HFF-Myc (cell line): Measurements from ENCODE around the gene CAPN3.

Source experiments
- DNase-seq: peaks from one replicate; pipeline ENCODE4 v3.0.0-alpha.2; 2011; ENCODE audit warnings: low read depth; ENCODE audit errors: extremely low read depth
- H3K4me3 ChIP-seq: replicated peaks from 2 replicates; pipeline ENCODE4 v1.5.1; 2011; ENCODE audit warnings: low read depth, mild to moderate bottlenecking, control low read depth, low read length
- TF ChIP-seq, protein P1 (sequence below): IDR thresholded peaks from 2 replicates; pipeline ENCODE4 v1.5.1; 2012; ENCODE audit warnings: mild to moderate bottlenecking, low read depth, low read length, control low read depth; ENCODE audit errors: missing control alignments

CAPN3 gene

DNA sequence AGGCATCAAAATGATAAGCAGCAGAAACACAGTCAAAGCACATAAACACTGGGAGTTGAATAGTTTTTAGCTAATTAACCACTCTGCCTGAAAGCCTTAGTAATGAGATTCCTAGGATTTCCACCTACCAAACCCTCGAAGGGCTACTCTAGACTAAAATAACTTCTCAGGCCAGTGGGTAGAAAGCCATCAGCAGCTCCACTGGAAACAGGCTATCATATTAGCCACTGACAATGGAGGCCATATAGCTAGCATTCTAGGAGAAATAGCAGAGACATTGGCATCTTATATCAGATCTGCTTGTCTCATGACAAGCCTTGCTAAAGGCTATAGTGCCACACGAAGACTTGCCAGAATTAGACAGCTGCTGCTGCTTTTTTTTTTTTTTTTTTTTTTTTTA is 4.5 kb upstream of the CAPN3 start:
- no peak for DNase-seq
- no peak overlapping the region for H3K4me3 ChIP-seq
- TF ChIP-seq, protein P1, sequence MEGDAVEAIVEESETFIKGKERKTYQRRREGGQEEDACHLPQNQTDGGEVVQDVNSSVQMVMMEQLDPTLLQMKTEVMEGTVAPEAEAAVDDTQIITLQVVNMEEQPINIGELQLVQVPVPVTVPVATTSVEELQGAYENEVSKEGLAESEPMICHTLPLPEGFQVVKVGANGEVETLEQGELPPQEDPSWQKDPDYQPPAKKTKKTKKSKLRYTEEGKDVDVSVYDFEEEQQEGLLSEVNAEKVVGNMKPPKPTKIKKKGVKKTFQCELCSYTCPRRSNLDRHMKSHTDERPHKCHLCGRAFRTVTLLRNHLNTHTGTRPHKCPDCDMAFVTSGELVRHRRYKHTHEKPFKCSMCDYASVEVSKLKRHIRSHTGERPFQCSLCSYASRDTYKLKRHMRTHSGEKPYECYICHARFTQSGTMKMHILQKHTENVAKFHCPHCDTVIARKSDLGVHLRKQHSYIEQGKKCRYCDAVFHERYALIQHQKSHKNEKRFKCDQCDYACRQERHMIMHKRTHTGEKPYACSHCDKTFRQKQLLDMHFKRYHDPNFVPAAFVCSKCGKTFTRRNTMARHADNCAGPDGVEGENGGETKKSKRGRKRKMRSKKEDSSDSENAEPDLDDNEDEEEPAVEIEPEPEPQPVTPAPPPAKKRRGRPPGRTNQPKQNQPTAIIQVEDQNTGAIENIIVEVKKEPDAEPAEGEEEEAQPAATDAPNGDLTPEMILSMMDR, result no peak

DNA sequence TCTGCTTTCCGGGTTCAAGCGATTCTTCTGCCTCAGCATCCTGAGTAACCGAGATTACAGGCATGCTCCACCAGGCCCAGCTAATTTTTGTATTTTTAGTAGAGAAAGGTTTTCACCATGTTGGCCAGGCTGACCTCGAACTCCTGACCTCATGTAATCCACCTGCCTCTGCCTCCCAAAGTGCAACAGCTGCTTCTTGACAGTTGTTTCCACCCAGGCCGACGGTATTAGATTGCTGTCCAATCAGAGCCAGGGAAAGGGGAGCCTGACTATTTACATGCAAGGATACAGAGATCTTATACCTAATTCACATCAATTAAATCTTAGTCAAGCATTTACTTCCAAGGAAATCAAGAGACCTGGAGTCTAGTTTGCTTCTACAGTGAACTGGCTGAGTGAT is 4.0 kb upstream of the CAPN3 start:
- H3K4me3 ChIP-seq, result no peak overlapping the region
- DNase-seq, result no peak
- TF ChIP-seq, protein P1, result no peak

DNA sequence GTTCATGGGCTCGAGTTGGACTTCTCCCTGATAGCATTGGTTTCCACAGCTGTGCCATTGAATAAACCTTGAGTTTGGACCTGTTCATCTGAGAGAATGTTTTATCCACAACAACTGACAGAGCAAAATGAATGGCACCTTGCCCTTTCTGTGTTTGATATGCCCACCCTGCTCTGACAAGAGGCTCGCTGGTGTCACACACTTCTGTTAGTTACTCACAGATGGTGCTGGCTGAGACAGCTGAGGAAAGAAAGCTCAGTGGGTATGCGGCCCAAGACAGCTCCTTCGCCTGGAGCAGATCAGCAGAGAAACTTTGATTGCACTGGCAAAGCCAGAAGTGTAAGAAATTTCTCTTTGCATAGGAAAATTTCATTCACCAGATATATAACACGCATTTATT is 2.5 kb upstream of the CAPN3 start:
- H3K4me3 ChIP-seq, result no peak overlapping the region
- no peak for DNase-seq
- TF ChIP-seq, protein P1, result no peak

DNA sequence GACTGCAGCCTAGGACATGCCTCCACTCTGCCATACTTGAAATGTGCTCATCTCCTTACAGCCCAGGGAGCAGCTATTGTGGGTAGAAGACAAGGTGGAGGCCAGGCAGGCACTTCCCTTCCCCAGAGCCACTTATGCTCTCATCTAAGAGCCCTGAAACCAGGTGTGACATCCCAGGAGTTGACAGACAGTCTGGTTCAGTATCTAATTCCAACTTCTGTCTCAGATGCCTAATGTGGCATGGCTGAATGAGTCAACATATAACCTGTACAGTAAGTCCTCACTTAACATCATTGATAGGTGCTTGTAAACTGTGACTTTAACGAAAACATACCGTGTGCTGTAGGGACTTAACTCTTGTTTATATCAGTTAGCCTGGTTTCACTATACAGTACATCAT is 1.2 kb upstream of the CAPN3 start:
- no peak overlapping the region for H3K4me3 ChIP-seq
- TF ChIP-seq, protein P1, result no peak
- DNase-seq, result no peak

DNA sequence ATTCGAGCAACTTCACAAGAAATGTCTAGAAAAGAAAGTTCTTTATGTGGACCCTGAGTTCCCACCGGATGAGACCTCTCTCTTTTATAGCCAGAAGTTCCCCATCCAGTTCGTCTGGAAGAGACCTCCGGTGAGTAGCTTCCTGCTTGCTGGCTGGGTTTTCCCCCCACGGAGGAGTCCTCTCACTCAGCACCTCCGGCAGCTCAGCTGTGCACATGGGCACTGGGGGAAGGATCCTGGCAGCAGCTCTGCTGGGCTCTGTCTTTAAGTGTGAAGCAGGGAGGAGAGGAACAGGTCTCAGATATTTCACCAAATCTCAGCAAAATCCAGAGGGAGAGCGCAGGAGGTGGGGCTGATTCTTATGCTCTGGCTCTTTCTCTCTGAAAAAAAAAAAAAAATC is 684 bp downstream of the CAPN3 start:
- TF ChIP-seq, protein P1, result no peak
- no peak for DNase-seq
- H3K4me3 ChIP-seq, result no peak overlapping the region

DNA sequence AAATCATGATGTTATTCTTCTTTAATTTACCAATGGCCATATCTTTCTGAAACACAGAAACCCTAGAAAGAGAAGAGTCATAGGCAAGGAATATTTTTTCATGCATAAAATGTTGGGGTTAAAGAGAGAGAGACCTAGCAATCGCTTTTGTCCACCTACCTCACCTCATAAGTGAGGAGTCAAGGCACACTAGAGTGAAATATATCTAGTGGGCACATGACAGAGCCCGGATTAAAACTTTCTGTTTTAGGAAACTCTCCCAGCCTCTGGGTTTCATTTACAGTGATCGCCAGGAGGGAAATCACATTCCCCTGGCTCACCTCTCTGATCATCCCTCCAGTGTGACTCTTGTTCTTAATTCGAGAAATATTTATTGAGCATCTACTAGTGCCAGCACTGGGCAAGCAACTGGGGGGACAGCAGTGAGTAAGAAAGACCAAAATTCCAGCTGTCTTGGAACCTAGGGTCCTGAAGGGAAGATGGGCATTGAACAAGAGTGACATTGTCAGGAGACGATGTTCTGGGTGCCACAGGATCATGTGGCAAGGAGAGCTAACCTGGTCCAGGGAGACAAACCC is 1.3 kb downstream of the CAPN3 start:
- TF ChIP-seq, protein P1, result no peak
- DNase-seq, result no peak
- H3K4me3 ChIP-seq, result no peak overlapping the region

DNA sequence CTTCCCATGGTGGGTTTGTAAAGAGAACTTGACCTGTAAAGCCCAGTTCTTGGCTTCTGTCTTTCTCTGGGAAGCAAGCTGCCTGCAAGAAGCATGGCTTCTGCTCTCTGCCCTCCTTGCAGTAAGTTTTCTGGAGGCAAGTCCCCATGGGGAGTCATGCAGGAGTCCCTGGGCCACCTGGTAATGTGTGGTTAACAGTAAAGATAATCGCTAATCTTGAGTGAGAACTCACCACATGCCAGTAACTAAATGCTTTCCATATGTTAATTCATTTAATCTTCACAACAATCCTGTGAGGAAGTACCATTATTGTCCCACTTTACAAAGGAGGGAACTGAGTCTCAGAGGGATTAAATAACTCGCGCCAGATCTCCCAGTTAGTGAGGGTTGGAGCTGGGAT is 4.2 kb downstream of the CAPN3 start:
- TF ChIP-seq, protein P1, result no peak
- no peak for DNase-seq
- H3K4me3 ChIP-seq, result no peak overlapping the region
